Ishikawa (cell line): ENCODE measurements around the gene MAVS.

Source experiments
- CEBPB ChIP-seq: IDR thresholded peaks from 2 replicates; pipeline ENCODE4 v1.6.1; 2012
- CREB1 ChIP-seq: IDR thresholded peaks from 2 replicates; pipeline ENCODE4 v1.6.1; 2012; ENCODE audit warnings: low read depth
- EP300 ChIP-seq: IDR thresholded peaks from 2 replicates; pipeline ENCODE4 v1.6.1; 2012; ENCODE audit warnings: borderline replicate concordance
- FOXM1 ChIP-seq: IDR thresholded peaks from 2 replicates; pipeline ENCODE4 v1.6.1; 2012; ENCODE audit warnings: low read depth, borderline replicate concordance
- NFIC ChIP-seq: IDR thresholded peaks from 2 replicates; pipeline ENCODE4 v1.6.1; 2012
- RAD21 ChIP-seq: IDR thresholded peaks from 2 replicates; pipeline ENCODE4 v1.6.1; 2012; ENCODE audit warnings: low read depth
- TAF1 ChIP-seq: IDR thresholded peaks from 2 replicates; pipeline ENCODE4 v1.6.1; 2012; ENCODE audit warnings: low read depth, mild to moderate bottlenecking
- TF ChIP-seq, protein P1 (sequence below): IDR thresholded peaks from 2 replicates; pipeline ENCODE4 v1.6.1; 2012; ENCODE audit warnings: low read depth, mild to moderate bottlenecking
- TF ChIP-seq, protein P2 (sequence below): IDR thresholded peaks from 2 replicates; pipeline ENCODE4 v1.6.1; 2012

DNA sequence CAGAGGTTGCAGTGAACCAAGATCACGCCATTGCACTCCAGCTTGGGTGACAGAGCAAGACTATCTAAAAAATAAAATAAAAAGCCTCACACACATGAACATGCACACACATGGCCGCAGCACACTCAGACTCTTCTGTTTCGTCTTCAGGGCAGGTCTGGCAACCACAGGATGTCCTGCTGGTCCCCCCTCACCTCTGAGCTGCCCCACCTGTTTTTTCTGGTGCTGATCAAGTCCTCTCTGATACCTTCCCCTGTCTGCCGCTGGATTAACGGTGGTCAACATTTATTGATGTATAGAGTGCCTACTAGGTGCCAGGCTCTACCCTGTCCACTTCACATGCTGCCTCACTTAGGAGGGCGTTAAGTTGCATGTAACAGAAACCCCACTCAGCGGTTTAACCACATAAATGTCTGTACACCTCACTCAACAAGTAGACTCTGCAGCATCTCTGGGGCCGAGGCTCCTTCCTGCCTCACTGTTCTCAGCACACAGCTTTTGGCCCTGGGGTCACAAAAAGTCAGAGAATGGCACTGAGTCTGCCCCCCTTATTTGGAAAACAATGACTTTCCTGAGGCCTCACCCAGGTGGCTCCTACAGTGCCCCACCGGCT, 30.8 kb upstream of the MAVS start:
- no peak for TF ChIP-seq RAD21
- TF ChIP-seq, protein P1, sequence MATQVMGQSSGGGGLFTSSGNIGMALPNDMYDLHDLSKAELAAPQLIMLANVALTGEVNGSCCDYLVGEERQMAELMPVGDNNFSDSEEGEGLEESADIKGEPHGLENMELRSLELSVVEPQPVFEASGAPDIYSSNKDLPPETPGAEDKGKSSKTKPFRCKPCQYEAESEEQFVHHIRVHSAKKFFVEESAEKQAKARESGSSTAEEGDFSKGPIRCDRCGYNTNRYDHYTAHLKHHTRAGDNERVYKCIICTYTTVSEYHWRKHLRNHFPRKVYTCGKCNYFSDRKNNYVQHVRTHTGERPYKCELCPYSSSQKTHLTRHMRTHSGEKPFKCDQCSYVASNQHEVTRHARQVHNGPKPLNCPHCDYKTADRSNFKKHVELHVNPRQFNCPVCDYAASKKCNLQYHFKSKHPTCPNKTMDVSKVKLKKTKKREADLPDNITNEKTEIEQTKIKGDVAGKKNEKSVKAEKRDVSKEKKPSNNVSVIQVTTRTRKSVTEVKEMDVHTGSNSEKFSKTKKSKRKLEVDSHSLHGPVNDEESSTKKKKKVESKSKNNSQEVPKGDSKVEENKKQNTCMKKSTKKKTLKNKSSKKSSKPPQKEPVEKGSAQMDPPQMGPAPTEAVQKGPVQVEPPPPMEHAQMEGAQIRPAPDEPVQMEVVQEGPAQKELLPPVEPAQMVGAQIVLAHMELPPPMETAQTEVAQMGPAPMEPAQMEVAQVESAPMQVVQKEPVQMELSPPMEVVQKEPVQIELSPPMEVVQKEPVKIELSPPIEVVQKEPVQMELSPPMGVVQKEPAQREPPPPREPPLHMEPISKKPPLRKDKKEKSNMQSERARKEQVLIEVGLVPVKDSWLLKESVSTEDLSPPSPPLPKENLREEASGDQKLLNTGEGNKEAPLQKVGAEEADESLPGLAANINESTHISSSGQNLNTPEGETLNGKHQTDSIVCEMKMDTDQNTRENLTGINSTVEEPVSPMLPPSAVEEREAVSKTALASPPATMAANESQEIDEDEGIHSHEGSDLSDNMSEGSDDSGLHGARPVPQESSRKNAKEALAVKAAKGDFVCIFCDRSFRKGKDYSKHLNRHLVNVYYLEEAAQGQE, result no peak
- TF ChIP-seq, protein P2, sequence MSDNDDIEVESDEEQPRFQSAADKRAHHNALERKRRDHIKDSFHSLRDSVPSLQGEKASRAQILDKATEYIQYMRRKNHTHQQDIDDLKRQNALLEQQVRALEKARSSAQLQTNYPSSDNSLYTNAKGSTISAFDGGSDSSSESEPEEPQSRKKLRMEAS, result no peak
- no peak for TF ChIP-seq TAF1
- no peak for TF ChIP-seq CEBPB
- TF ChIP-seq EP300, result no peak
- no peak for TF ChIP-seq NFIC
- no peak for TF ChIP-seq FOXM1
- no peak for TF ChIP-seq CREB1
